GM12878 (cell line): ENCODE data around the gene FGD3.

Experiments
- CTCF ChIP-seq, 3 experiments: IDR thresholded peaks in 2 of 3; conservative IDR thresholded peaks in 1 of 3; 2 replicates each; pipeline ENCODE4 v1.5.1; 2011; ENCODE audit warnings: low read depth in 3 of 3, low read length in 3 of 3, mild to moderate bottlenecking in 3 of 3, control low read depth in 2 of 3, moderate library complexity in 2 of 3, inconsistent platforms in 1 of 3, mixed read lengths in 1 of 3; ENCODE audit not compliant: control insufficient read depth in 2 of 3, insufficient read depth in 1 of 3; ENCODE audit errors: extremely low read depth in 1 of 3
- GABPA ChIP-seq: IDR thresholded peaks from 2 replicates; pipeline ENCODE4 v1.6.1; 2014; ENCODE audit warnings: antibody characterized with exemption, low read depth, mild to moderate bottlenecking, inconsistent platforms
- GATAD2B ChIP-seq: fragments of 450-650 bp; conservative IDR thresholded peaks from 2 replicates; pipeline ENCODE4 v1.6.1; 2017; ENCODE audit warnings: low read depth, mild to moderate bottlenecking, moderate library complexity
- KDM1A ChIP-seq: fragments of 200-600 bp; sonication (generic); IDR thresholded peaks from 2 replicates; pipeline ENCODE4 v1.6.1; 2016; ENCODE audit warnings: borderline replicate concordance
- MYC ChIP-seq: IDR thresholded peaks from 2 replicates; pipeline ENCODE4 v1.6.1; 2011; ENCODE audit warnings: mild to moderate bottlenecking, low read length, moderate library complexity, inconsistent platforms; ENCODE audit not compliant: insufficient read depth, insufficient replicate concordance, insufficient read length, severe bottlenecking
- NFXL1 ChIP-seq: fragments of 450-650 bp; IDR thresholded peaks from 2 replicates; pipeline ENCODE4 v1.6.1; 2017; ENCODE audit warnings: antibody characterized with exemption, mild to moderate bottlenecking, borderline replicate concordance
- POLR2AphosphoS5 ChIP-seq: IDR thresholded peaks from 2 replicates; pipeline ENCODE4 v1.6.1; 2011; ENCODE audit warnings: mild to moderate bottlenecking, low read length, inconsistent platforms
- RAD21 ChIP-seq: IDR thresholded peaks from 2 replicates; pipeline ENCODE4 v1.6.1; 2011; ENCODE audit warnings: mild to moderate bottlenecking, low read depth, low read length, moderate library complexity; ENCODE audit not compliant: insufficient read depth
- REST ChIP-seq: IDR thresholded peaks from 2 replicates; pipeline ENCODE4 v1.6.1; 2012; ENCODE audit warnings: mild to moderate bottlenecking, low read depth, low read length
- SMAD1 ChIP-seq: fragments of 450-650 bp; IDR thresholded peaks from 2 replicates; pipeline ENCODE4 v1.6.1; 2018; ENCODE audit warnings: mild to moderate bottlenecking, low read depth; ENCODE audit not compliant: partially characterized antibody

GRCh38 chr9:92968081-92968480 is 20.8 kb downstream of the FGD3 start:
- TF ChIP-seq SMAD1 (no peak), KDM1A (no peak), CTCF (IDR thresholded peaks at IDR 0.05 in 2 of 3, conservative IDR thresholded peaks at IDR 0.05 in 1 of 3; ENCODE audit: control insufficient read depth in 2 of 3, extremely low read depth in 1 of 3, insufficient read depth in 1 of 3, low read depth in 3 of 3, low read length in 3 of 3) (no peak), MYC (no peak), NFXL1 (no peak), GATAD2B (no peak), RAD21 (no peak), GABPA (no peak), REST (no peak), POLR2AphosphoS5 (no peak)
